ENCODE measurements around the gene CTSS.

CTSS gene

GRCh38 chr1:150686275-150686674 lies 79.3 kb downstream of the CTSS start:
- TF ChIP-seq SPI1 (IDR thresholded peaks at IDR 0.05; ENCODE audit: low read depth, low read length), result no peak
- no peak for TF ChIP-seq TAF1 (IDR thresholded peaks at IDR 0.05; ENCODE audit: low read depth, low read length)
- TF ChIP-seq POLR2A (IDR thresholded peaks at IDR 0.05; ENCODE audit: low read depth, low read length), result no peak
- no peak for TF ChIP-seq POLR2AphosphoS5 (IDR thresholded peaks at IDR 0.05; ENCODE audit: low read depth, low read length)
- TF ChIP-seq POU2F2 (IDR thresholded peaks at IDR 0.05; ENCODE audit: low read depth, low read length), result no peak
- TF ChIP-seq PAX5 (IDR thresholded peaks at IDR 0.05; ENCODE audit: insufficient read depth, low read length, severe bottlenecking), result no peak
- no peak for DNase-seq (ENCODE audit: insufficient read length, low spot score)
- no peak for FAIRE-seq

GRCh38 chr1:150683914-150684313 lies 81.7 kb downstream of the CTSS start:
- FAIRE-seq (no peak), DNase-seq (ENCODE audit: insufficient read length, low spot score) (no peak)
- TF ChIP-seq POLR2AphosphoS5 (IDR thresholded peaks at IDR 0.05; ENCODE audit: low read depth, low read length) (no peak), POU2F2 (IDR thresholded peaks at IDR 0.05; ENCODE audit: low read depth, low read length) (0 out of 2 replicates have a peak, but pooled peaks have one; percentile 36)
